Spleen (tissue), 11 donors: ENCODE data around the gene SLC4A9. TPM values are rescaled to one million over a fixed set of nuclear protein-coding genes. Genes with fewer than 3 reads are reported as not detected.

ENCODE experiments used
- DNase-seq: peaks from one replicate; pipeline ENCODE4 v3.0.0-alpha.2; 2020
- H3K27ac ChIP-seq, 8 donors: fragments of 200-600 bp; sonication (generic) in 7 of 8; 1 replicate in 4 of 8; 2 replicates in 4 of 8; pipeline versions ENCODE4 v1.5.0 to v1.8.0; 2016 to 2021; ENCODE audit warnings: inconsistent platforms in 4 of 8, mild to moderate bottlenecking in 4 of 8, moderate library complexity in 1 of 8
- H3K27me3 ChIP-seq, 7 donors: fragments of 200-600 bp; sonication (generic) in 6 of 7; replicated peaks in 1 of 7; 1 replicate in 4 of 7; 2 replicates in 3 of 7; pipeline versions ENCODE4 v1.5.0 to v1.8.0; 2016 to 2021; ENCODE audit warnings: inconsistent platforms in 3 of 7, mild to moderate bottlenecking in 1 of 7
- H3K36me3 ChIP-seq, 6 donors: fragments of 200-600 bp; sonication (generic) in 5 of 6; 1 replicate in 4 of 6; 2 replicates in 2 of 6; pipeline versions ENCODE4 v1.5.0 to v1.8.0; 2016 to 2021; ENCODE audit warnings: inconsistent platforms in 2 of 6
- H3K4me1 ChIP-seq, 6 donors: fragments of 200-600 bp; sonication (generic) in 5 of 6; 1 replicate in 3 of 6; 2 replicates in 3 of 6; pipeline versions ENCODE4 v1.5.0 to v1.8.0; 2016 to 2021; ENCODE audit warnings: inconsistent platforms in 3 of 6
- H3K4me3 ChIP-seq, 8 donors: fragments of 200-600 bp; sonication (generic) in 7 of 8; 1 replicate in 4 of 8; 2 replicates in 4 of 8; pipeline versions ENCODE4 v1.5.0 to v1.8.0; 2016 to 2021; ENCODE audit warnings: inconsistent platforms in 4 of 8, mild to moderate bottlenecking in 4 of 8, moderate library complexity in 2 of 8
- H3K9me3 ChIP-seq, 8 donors: fragments of 200-600 bp; sonication (generic) in 7 of 8; 1 replicate in 4 of 8; 2 replicates in 4 of 8; pipeline versions ENCODE4 v1.5.0 to v1.8.0; 2016 to 2021; ENCODE audit warnings: inconsistent platforms in 4 of 8
- POLR2A ChIP-seq, 3 donors: fragments of 450-650 bp; IDR thresholded peaks; one replicate each; pipeline ENCODE4 v1.5.1; 2017; ENCODE audit warnings: antibody characterized with exemption in 3 of 3, mild to moderate bottlenecking in 1 of 3
- POLR2AphosphoS5 ChIP-seq, 3 donors: sonication (generic); formaldehyde crosslinking; IDR thresholded peaks; one replicate each; pipeline ENCODE4 v1.5.1; 2017; ENCODE audit warnings: antibody characterized with exemption in 3 of 3
- WGBS, 5 donors: extraction: QIAGEN DNeasy Blood & Tissue Kit in 3 of 5; methylation state at CpG; one replicate each; pipeline versions ENCODE4 v1.1.5 to v1.1.7; 2013 to 2018; 5-methylcytosine and 5-hydroxymethylcytosine counted together
- intact Hi-C: fragments of 100-400 bp; cut with DNase I; formaldehyde crosslinking; loops from one replicate; pipeline ENCODE4 v1.15.0; 2023; ENCODE audit warnings: low total_unique reads
- polyA plus RNA-seq, 3 donors: library from polyadenylated mRNA; stranded (reverse); fragments of 200-250 nt; gene quantifications; one replicate each; pipeline ENCODE4 v1.2.1, GENCODE V29; 2013
- total RNA-seq, 7 donors: library from RNA; depleted of rRNA in 3 of 7; stranded (reverse); fragments of >200 nt in 3 of 7; fragmentation: NEBNext Ultra II Directional in 4 of 7; extraction: Animal tissue kit (Norgen Biotek cat#: 25700) in 4 of 7; gene quantifications; one replicate each; pipeline versions ENCODE4 v1.1.0 to v1.2.1, GENCODE V29; 2016 to 2021
- TF ChIP-seq, protein P1 (sequence below), 11 experiments: fragments of 200-600 bp in 7 of 11; fragments of 450-650 bp in 4 of 11; sonication (generic) in 4 of 11; IDR thresholded peaks in 8 of 11; conservative IDR thresholded peaks in 3 of 11; 1 replicate in 7 of 11; 2 replicates in 4 of 11; pipeline versions ENCODE4 v1.4.0 to v1.8.0; 2016 to 2021; ENCODE audit warnings: antibody characterized with exemption in 11 of 11, inconsistent platforms in 4 of 11, mild to moderate bottlenecking in 1 of 11
- donor health status: healthy with polysubstance abuse.
- donor health status: DM: no; HTN: no; CAD: no; lungs with moderate emphysema.
- donor health status: DM: no; HTN: no; CAD: no.
- donor health status: Bipolar disorder and iron deficiency.
- donor health status: healthy.
- donor health status: DM: no; HTN: no; CAD: no.
- donor health status: DM: yes; HTN: yes; CAD: no.

Gene SLC4A9
- total and polyA plus RNA-seq, 10 donors: 0.03 to 0.54 (median 0.10) TPM; not detected in 3

DNA sequence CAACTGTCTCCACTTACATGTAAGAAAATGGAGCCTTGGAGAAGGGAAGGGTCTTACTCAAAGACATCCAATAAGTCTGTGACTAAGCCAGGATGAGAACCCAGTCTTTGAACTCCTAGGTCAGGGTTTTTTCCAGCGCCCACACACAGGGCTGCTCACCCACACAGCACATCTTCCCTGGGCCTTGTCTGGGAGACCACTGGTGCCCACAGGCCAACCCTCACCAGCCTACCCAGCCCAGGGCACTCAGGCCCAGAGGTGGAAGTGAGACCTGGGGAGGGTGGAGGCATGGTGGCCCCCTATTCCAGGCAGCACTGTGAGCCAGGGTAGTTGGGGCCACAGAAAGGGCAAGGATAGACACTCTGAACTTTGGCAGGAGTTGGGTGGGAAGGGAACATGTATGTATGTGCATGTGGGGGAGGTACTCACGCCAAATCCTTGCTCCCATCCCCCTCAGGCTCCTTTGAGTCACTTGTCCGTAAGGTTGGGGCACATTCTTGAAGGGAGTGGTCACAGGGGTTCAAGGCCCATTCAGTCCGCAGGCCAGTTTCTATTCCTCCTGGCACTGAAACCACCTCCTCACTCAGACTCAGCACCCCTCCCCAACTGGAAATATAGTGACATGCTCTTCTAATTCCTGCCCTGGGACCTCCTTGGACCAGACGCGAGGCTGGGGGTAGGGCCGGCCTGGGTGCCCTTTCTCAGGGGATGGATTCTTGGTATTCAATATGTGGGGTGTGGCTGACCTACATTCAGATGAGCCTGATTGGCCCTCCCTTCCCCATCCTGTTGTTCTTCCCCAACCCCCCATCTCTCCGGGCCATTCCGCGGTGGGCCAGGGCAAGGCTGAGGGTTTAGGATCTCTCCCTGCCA, 2.9 kb upstream of the SLC4A9 start:
- Histone ChIP-seq H3K27me3 (peaks cover 0 to 11% (median 0%) of the 10 kb centered on the region in 7 donors), H3K9me3 (no peaks in the 10 kb centered on the region), H3K27ac (no peak overlapping the region), H3K4me3 (peak overlapping the region in 2 of 8 donors; percentile 3 to 43), H3K4me1 (peaks cover 8 to 19% (median 12%) of the 10 kb centered on the region in 6 donors), H3K36me3 (no peaks in the 10 kb centered on the region)
- WGBS, 5 donors: 34 to 47% (median 37%) methylated on average over 10 of the region's 10 CpGs
- TF ChIP-seq POLR2AphosphoS5 (IDR thresholded peaks at IDR 0.05): no peak
- no peak for TF ChIP-seq POLR2A (IDR thresholded peaks at IDR 0.05)
- TF ChIP-seq, protein P1, sequence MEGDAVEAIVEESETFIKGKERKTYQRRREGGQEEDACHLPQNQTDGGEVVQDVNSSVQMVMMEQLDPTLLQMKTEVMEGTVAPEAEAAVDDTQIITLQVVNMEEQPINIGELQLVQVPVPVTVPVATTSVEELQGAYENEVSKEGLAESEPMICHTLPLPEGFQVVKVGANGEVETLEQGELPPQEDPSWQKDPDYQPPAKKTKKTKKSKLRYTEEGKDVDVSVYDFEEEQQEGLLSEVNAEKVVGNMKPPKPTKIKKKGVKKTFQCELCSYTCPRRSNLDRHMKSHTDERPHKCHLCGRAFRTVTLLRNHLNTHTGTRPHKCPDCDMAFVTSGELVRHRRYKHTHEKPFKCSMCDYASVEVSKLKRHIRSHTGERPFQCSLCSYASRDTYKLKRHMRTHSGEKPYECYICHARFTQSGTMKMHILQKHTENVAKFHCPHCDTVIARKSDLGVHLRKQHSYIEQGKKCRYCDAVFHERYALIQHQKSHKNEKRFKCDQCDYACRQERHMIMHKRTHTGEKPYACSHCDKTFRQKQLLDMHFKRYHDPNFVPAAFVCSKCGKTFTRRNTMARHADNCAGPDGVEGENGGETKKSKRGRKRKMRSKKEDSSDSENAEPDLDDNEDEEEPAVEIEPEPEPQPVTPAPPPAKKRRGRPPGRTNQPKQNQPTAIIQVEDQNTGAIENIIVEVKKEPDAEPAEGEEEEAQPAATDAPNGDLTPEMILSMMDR (IDR thresholded peaks at IDR 0.05 in 8 of 11, conservative IDR thresholded peaks at IDR 0.05 in 3 of 11): no peak
- no peak for DNase-seq
- intact Hi-C loops: no loop called here

DNA sequence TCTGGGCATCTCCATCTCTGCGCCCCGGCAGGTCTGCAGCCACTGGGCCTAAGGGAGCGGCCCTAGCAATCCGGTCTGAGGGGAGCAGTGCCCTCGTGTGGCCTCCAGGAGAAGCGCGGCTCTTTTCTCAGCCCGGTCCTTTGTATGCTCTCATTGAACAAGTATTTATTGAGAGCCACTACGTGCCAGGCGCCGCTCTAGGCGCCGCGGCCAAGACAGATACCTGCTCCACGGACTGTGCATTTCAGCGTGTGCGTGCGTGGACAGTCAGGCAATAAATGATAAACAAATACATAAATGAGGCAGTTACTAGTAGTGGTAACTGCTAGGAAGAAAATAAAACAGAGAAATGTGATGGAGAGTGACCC, 2.3 kb upstream of the SLC4A9 start:
- TF ChIP-seq POLR2AphosphoS5 (IDR thresholded peaks at IDR 0.05): peak; percentile 43 to 68 (median 49)
- TF ChIP-seq POLR2A (IDR thresholded peaks at IDR 0.05): no peak
- TF ChIP-seq, protein P1 (IDR thresholded peaks at IDR 0.05 in 8 of 11, conservative IDR thresholded peaks at IDR 0.05 in 3 of 11): peak; percentile 78 to 92 (median 89)
- H3K36me3 ChIP-seq: no peaks in the 10 kb centered on the region
- DNase-seq: peak; percentile 93
- intact Hi-C loops: no loop called here
- H3K27me3 ChIP-seq: peaks cover 0 to 10% (median 0%) of the 10 kb centered on the region in 7 donors
- H3K27ac ChIP-seq: no peak overlapping the region
- peak overlapping the region in 2 of 8 donors; percentile 3 to 43 for H3K4me3 ChIP-seq
- H3K9me3 ChIP-seq: no peaks in the 10 kb centered on the region
- 0 to 2% (median 1%) methylated on average over 18 of the region's 18 CpGs for WGBS, 5 donors
- H3K4me1 ChIP-seq: peaks cover 8 to 20% (median 12%) of the 10 kb centered on the region in 6 donors

DNA sequence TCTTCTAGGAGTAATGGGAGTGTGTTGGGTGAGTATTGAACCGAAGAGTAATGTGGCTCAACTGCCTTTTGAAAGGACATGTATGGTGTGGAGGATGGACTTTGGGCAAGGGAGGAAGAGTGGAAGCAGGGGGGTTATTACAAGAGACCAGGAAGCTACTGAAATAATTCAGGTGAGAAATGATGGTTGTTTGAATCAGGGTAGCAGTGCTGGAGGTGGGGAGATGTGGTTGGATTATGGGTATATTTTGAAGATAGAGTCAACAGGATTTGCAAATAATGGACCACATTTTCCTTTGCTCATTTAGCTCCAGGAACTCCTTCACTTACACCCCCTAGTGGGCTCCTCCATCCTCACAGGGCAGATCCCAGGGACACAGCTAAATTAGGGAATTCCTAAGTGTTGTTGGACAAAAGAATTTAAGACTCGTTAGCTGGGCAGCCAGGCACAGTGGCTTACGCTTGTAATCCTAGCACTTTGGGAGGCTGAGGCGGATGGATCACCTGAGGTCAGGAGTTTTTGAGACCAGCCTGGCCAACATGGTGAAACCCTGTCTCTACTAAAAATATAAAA, 1.2 kb upstream of the SLC4A9 start:
- Histone ChIP-seq H3K9me3 (no peaks in the 10 kb centered on the region), H3K36me3 (no peaks in the 10 kb centered on the region), H3K27me3 (peaks cover 0 to 4% (median 0%) of the 10 kb centered on the region in 7 donors), H3K4me1 (peaks cover 8 to 31% (median 20%) of the 10 kb centered on the region in 6 donors), H3K4me3 (no peak overlapping the region), H3K27ac (no peak overlapping the region)
- 70 to 87% (median 85%) methylated on average over 4 of the region's 4 CpGs for WGBS, 5 donors
- TF ChIP-seq POLR2AphosphoS5 (IDR thresholded peaks at IDR 0.05) (no peak), POLR2A (IDR thresholded peaks at IDR 0.05) (no peak)
- DNase-seq: no peak
- intact Hi-C loops: no loop called here

DNA sequence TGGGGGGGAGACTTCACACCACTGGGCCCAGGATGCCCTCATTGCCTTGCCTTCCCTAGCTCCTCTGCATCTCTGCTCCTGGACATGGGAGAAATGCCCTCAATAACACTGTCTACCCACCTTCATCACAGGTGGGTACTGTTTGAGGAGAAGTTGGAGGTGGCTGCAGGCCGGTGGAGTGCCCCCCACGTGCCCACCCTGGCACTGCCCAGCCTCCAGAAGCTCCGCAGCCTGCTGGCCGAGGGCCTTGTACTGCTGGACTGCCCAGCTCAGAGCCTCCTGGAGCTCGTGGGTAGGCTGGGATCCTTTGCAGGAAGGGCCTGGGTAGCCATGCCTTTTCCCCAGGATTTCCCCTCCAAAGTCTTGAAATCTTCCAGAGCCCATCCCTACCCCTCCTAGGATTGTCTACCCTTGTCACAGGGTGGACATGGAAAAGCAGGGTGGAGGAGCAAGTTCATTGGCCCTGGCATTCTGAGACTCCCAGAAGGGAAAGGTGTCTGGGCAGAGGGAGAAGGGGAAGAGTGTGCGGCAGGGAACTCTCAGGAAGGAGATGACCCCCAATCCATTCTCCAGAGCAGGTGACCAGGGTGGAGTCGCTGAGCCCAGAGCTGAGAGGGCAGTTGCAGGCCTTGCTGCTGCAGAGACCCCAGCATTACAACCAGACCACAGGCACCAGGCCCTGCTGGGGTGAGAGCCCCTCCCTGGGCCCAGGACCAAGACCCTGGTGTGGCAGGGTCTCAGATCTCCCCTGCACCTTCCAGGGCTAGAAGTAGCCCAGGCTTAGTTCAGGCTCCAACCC, 886 bp downstream of the SLC4A9 start:
- no peaks in the 10 kb centered on the region for H3K36me3 ChIP-seq
- no peaks in the 10 kb centered on the region for H3K27me3 ChIP-seq
- H3K27ac ChIP-seq: no peak overlapping the region
- no peak overlapping the region for H3K4me3 ChIP-seq
- DNase-seq: no peak
- H3K4me1 ChIP-seq: peaks cover 8 to 27% (median 20%) of the 10 kb centered on the region in 6 donors
- WGBS, 5 donors: 76 to 97% (median 83%) methylated on average over 2 to 7 of the region's 7 CpGs
- TF ChIP-seq, protein P1 (IDR thresholded peaks at IDR 0.05 in 8 of 11, conservative IDR thresholded peaks at IDR 0.05 in 3 of 11): no peak
- TF ChIP-seq POLR2A (IDR thresholded peaks at IDR 0.05) (no peak), POLR2AphosphoS5 (IDR thresholded peaks at IDR 0.05) (no peak)
- H3K9me3 ChIP-seq: no peaks in the 10 kb centered on the region
- intact Hi-C loops: no loop called here
